Gastroesophageal sphincter (tissue), 4 donors: ENCODE data around the gene SLC30A3. TPM values are rescaled to one million over a fixed set of nuclear protein-coding genes. Genes with fewer than 3 reads are reported as not detected.

ENCODE experiments used
- ATAC-seq: fragments of 150-250 bp; one replicate; pipeline ENCODE4 v1.9.1; 2016; ENCODE audit warnings: mild to moderate bottlenecking, moderate library complexity
- H3K27ac ChIP-seq, 4 donors: fragments of 200-600 bp; sonication (generic) in 3 of 4; 1 replicate in 3 of 4; 2 replicates in 1 of 4; pipeline ENCODE4 v1.5.1; 2016 to 2019
- H3K27me3 ChIP-seq: fragments of 200-600 bp; sonication (generic); one replicate; pipeline ENCODE4 v1.5.1; 2019
- H3K36me3 ChIP-seq, 2 donors: fragments of 200-600 bp; sonication (generic); one replicate each; pipeline ENCODE4 v1.5.1; 2019; ENCODE audit warnings: control low read depth in 1 of 2
- H3K4me1 ChIP-seq, 3 donors: fragments of 200-600 bp; sonication (generic); 1 replicate in 2 of 3; 2 replicates in 1 of 3; pipeline ENCODE4 v1.5.1; 2016 to 2019; ENCODE audit warnings: control low read depth in 2 of 3
- H3K4me3 ChIP-seq, 2 donors: fragments of 200-600 bp; sonication (generic); one replicate each; pipeline ENCODE4 v1.5.1; 2019; ENCODE audit warnings: mild to moderate bottlenecking in 1 of 2, moderate library complexity in 1 of 2
- H3K9me3 ChIP-seq, 3 donors: fragments of 200-600 bp; sonication (generic); one replicate each; pipeline ENCODE4 v1.5.1; 2017 to 2019; ENCODE audit warnings: control low read depth in 2 of 3
- EP300 ChIP-seq: sonication (generic); formaldehyde crosslinking; IDR thresholded peaks from one replicate; pipeline ENCODE4 v1.6.1; 2017; ENCODE audit warnings: antibody characterized with exemption, mild to moderate bottlenecking
- POLR2A ChIP-seq, 2 donors: fragments of 450-650 bp; IDR thresholded peaks; one replicate each; pipeline ENCODE4 v1.6.1; 2017; ENCODE audit warnings: antibody characterized with exemption in 2 of 2, mild to moderate bottlenecking in 2 of 2, moderate library complexity in 1 of 2
- POLR2AphosphoS5 ChIP-seq: sonication (generic); formaldehyde crosslinking; IDR thresholded peaks from one replicate; pipeline ENCODE4 v1.6.1; 2017; ENCODE audit warnings: antibody characterized with exemption
- WGBS, 2 donors: methylation state at CpG; one replicate each; pipeline ENCODE4 v1.1.5; 2018; ENCODE audit warnings: low coverage in 1 of 2; 5-methylcytosine and 5-hydroxymethylcytosine counted together
- total RNA-seq, 4 donors: library from RNA; depleted of rRNA; stranded (reverse); fragments of >200 nt; gene quantifications; one replicate each; pipeline ENCODE4 v1.1.0, GENCODE V29; 2016
- TF ChIP-seq, protein P1 (sequence below), 4 experiments: fragments of 200-600 bp in 2 of 4; fragments of 450-650 bp in 2 of 4; sonication (generic) in 1 of 4; IDR thresholded peaks; one replicate each; pipeline ENCODE4 v1.5.1; 2017 to 2019; ENCODE audit warnings: antibody characterized with exemption in 4 of 4, mild to moderate bottlenecking in 2 of 4, moderate library complexity in 2 of 4

Gene SLC30A3
- total RNA-seq, 4 donors from 2014 or later: not detected

DNA sequence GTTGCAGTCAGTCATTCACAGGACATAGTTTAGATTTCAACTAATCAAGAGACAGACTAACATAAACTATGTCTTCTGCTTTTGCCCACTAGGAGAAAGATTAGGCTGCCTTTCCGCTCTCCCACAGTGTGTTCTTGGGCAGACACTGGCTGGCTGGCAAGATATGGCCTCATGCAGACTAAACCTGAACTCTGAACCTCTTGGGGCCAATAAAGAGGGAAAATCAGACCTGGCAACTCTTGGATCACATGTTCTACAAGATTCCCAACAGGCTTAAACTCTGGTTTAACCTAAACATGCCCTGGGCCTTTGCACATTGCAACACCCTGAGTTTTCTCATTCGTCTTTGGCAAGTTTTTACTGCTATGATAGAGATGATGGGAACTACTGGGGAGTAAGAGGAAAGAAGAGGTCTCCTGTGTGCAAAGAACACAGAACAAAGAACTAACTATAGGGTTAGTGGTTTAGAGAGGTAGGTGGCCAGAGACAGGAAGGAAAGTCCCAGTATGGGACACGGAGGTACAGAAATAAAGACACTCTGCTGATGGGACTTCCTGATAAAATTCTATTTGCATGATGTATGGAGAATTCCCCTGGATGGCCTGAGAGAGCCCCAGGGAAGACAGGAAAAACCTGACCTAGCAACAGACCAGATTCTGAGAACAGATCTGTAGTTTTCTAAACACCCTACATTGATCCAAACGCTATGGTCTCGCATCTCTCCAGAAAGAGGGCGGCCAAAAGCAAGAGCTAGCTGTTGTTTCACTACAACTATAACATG, 53.0 kb downstream of the SLC30A3 start:
- Histone ChIP-seq H3K27ac (no peak overlapping the region), H3K9me3 (no peaks in the 10 kb centered on the region), H3K4me1 (peaks cover 4 to 27% (median 9%) of the 10 kb centered on the region in 3 donors), H3K36me3 (peaks cover 0 to 48% of the 10 kb centered on the region in 2 donors), H3K4me3 (no peak overlapping the region), H3K27me3 (no peaks in the 10 kb centered on the region)
- TF ChIP-seq EP300 (no peak), POLR2AphosphoS5 (no peak), POLR2A (IDR thresholded peaks at IDR 0.05) (no peak)
- TF ChIP-seq, protein P1, sequence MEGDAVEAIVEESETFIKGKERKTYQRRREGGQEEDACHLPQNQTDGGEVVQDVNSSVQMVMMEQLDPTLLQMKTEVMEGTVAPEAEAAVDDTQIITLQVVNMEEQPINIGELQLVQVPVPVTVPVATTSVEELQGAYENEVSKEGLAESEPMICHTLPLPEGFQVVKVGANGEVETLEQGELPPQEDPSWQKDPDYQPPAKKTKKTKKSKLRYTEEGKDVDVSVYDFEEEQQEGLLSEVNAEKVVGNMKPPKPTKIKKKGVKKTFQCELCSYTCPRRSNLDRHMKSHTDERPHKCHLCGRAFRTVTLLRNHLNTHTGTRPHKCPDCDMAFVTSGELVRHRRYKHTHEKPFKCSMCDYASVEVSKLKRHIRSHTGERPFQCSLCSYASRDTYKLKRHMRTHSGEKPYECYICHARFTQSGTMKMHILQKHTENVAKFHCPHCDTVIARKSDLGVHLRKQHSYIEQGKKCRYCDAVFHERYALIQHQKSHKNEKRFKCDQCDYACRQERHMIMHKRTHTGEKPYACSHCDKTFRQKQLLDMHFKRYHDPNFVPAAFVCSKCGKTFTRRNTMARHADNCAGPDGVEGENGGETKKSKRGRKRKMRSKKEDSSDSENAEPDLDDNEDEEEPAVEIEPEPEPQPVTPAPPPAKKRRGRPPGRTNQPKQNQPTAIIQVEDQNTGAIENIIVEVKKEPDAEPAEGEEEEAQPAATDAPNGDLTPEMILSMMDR (IDR thresholded peaks at IDR 0.05): no peak
- no peak for ATAC-seq
- 87% methylated on average over 5 of the region's 6 CpGs for WGBS, 2 donors

DNA sequence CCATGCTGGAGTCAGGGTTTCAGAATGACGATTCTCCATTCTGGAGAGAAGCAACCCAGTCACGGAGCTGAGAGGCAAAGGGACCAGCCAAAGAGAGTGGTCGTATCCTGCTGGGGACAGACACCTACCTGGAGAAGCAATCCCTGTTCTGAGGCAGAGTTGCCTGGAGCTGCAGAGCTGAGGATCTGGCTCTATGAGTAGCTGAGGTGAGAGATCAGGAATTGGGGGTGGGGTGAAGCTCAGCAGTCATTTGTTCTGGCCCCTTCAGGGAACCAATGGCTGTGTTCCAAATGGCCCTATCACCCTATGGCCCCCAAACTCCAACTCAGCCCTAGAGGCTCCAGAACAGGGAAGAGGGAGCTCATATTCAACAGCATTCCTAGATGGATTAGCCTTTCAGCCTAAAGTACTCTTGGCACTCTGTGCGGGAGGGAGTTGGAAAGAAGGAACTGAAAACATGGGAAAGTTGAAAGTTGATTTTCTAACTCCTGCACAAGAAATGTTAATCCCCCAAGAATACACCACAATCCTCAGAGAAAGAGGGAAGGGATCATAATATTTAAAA, 54.3 kb downstream of the SLC30A3 start:
- Histone ChIP-seq H3K36me3 (peaks cover 0 to 61% of the 10 kb centered on the region in 2 donors), H3K9me3 (no peaks in the 10 kb centered on the region), H3K4me1 (peaks cover 4 to 20% (median 8%) of the 10 kb centered on the region in 3 donors), H3K27ac (no peak overlapping the region), H3K27me3 (no peaks in the 10 kb centered on the region), H3K4me3 (no peak overlapping the region)
- WGBS, 2 donors: 82 to 100% methylated on average over 2 to 4 of the region's 4 CpGs
- ATAC-seq: no peak
- TF ChIP-seq EP300 (no peak), POLR2AphosphoS5 (no peak), POLR2A (IDR thresholded peaks at IDR 0.05) (no peak)
- TF ChIP-seq, protein P1 (IDR thresholded peaks at IDR 0.05): no peak

- no peak overlapping the region for H3K27ac ChIP-seq
- no peaks in the 10 kb centered on the region for H3K9me3 ChIP-seq
- peaks cover 0 to 83% of the 10 kb centered on the region in 2 donors for H3K36me3 ChIP-seq
- WGBS, 2 donors: 90% methylated on average over 2 of the region's 6 CpGs; no CpG with 5 or more reads in 1 of the 2 donors
- no peak for ATAC-seq
- H3K27me3 ChIP-seq: no peaks in the 10 kb centered on the region
- H3K4me3 ChIP-seq: no peak overlapping the region
- H3K4me1 ChIP-seq: peaks cover 0 to 8% (median 0%) of the 10 kb centered on the region in 3 donors
- TF ChIP-seq, protein P1 (IDR thresholded peaks at IDR 0.05): no peak
- TF ChIP-seq EP300 (no peak), POLR2A (IDR thresholded peaks at IDR 0.05) (no peak)
Observed at GRCh38 chr2:27206346-27206745, 56.5 kb downstream of the SLC30A3 start.

DNA sequence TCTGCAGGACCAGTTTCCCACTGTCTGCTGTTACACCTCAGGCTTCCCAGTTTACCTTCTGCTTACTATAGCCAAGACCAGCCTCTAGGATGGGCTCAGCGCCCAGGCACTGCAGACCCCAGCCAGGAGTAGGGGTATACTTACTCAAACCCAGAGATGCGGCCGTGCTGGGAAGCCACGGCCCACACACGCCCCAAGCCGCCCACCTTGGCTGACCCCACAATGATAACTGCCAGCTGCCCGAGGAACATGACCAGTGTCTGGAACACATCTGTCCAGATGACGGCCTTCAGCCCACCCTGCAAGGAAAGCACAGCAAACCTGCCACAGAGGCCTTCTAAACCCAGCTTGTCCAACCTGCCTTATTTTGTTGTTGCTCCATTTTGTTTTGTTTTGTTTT, 57.6 kb downstream of the SLC30A3 start:
- no peaks in the 10 kb centered on the region for H3K9me3 ChIP-seq
- H3K4me1 ChIP-seq: no peaks in the 10 kb centered on the region
- ATAC-seq: no peak
- H3K4me3 ChIP-seq: no peak overlapping the region
- WGBS, 2 donors: 67 to 68% methylated on average over 4 to 5 of the region's 8 CpGs
- TF ChIP-seq POLR2AphosphoS5: no peak
- TF ChIP-seq EP300: no peak
- TF ChIP-seq, protein P1 (IDR thresholded peaks at IDR 0.05): no peak
- TF ChIP-seq POLR2A (IDR thresholded peaks at IDR 0.05): no peak
- no peaks in the 10 kb centered on the region for H3K27me3 ChIP-seq
- H3K36me3 ChIP-seq: peaks cover 0 to 94% of the 10 kb centered on the region in 2 donors
- no peak overlapping the region for H3K27ac ChIP-seq

GRCh38 chr2:27204566-27204965, 58.3 kb downstream of the SLC30A3 start:
- H3K4me3 ChIP-seq: no peak overlapping the region
- ATAC-seq: no peak
- no peak overlapping the region for H3K27ac ChIP-seq
- H3K27me3 ChIP-seq: no peaks in the 10 kb centered on the region
- 96% methylated on average over 5 of the region's 8 CpGs; no CpG with 5 or more reads in 1 of the 2 donors for WGBS, 2 donors
- H3K4me1 ChIP-seq: no peaks in the 10 kb centered on the region
- TF ChIP-seq, protein P1 (IDR thresholded peaks at IDR 0.05): no peak
- TF ChIP-seq POLR2AphosphoS5 (no peak), POLR2A (IDR thresholded peaks at IDR 0.05) (no peak), EP300 (no peak)
- H3K36me3 ChIP-seq: peaks cover 0 to 96% of the 10 kb centered on the region in 2 donors
- H3K9me3 ChIP-seq: no peaks in the 10 kb centered on the region
